Subcutaneous adipose tissue (tissue), 4 donors: ENCODE measurements around the gene SMOC1. TPM values are rescaled to one million over a fixed set of nuclear protein-coding genes. Genes with fewer than 3 reads are reported as not detected.

ENCODE experiments used
- CTCF ChIP-seq: fragments of 450-650 bp; IDR thresholded peaks from one replicate; pipeline ENCODE4 v1.5.1; 2016; ENCODE audit warnings: low read depth, mild to moderate bottlenecking, control low read depth, antibody characterized with exemption, moderate library complexity
- total RNA-seq, 4 donors: library from RNA; depleted of rRNA; stranded (reverse); fragments of >200 nt; gene quantifications; one replicate each; pipeline ENCODE4 v1.1.0, GENCODE V29; 2016

Gene SMOC1
- total RNA-seq, 4 donors from 2014 or later = 7.7 to 38.1 (median 29.9) TPM

GRCh38 chr14:69982886-69983285 is 103.7 kb downstream of the SMOC1 start:
- no peak for TF ChIP-seq CTCF

GRCh38 chr14:69983317-69983716 is 104.1 kb downstream of the SMOC1 start:
- no peak for TF ChIP-seq CTCF

- no peak for TF ChIP-seq CTCF
Measured at GRCh38 chr14:69985463-69985862, 106.2 kb downstream of the SMOC1 start.

- no peak for TF ChIP-seq CTCF
Measured at GRCh38 chr14:69986336-69986735, 107.1 kb downstream of the SMOC1 start.

- no peak for TF ChIP-seq CTCF
Measured at GRCh38 chr14:69987406-69988121, 108.3 kb downstream of the SMOC1 start.

- no peak for TF ChIP-seq CTCF
Measured at GRCh38 chr14:69988979-69989378, 109.8 kb downstream of the SMOC1 start.

- TF ChIP-seq CTCF = no peak
Measured at GRCh38 chr14:69989622-69990021, 110.4 kb downstream of the SMOC1 start.
